NCI-H1417 treated with DMSO at 0.1 percent for 48 hours (cell line): ENCODE measurements around the gene SUMO3.
"Not testable (repeated sequence)": the region's sequence is repeated elsewhere in the genome, so short reads cannot be mapped to it uniquely, and the experiment has no call there.

ENCODE experiments used
- DNase-seq: peaks from one replicate; lab custom pipeline; 2025; lab: John Stamatoyannopoulos, UW

SUMO3 gene

DNA sequence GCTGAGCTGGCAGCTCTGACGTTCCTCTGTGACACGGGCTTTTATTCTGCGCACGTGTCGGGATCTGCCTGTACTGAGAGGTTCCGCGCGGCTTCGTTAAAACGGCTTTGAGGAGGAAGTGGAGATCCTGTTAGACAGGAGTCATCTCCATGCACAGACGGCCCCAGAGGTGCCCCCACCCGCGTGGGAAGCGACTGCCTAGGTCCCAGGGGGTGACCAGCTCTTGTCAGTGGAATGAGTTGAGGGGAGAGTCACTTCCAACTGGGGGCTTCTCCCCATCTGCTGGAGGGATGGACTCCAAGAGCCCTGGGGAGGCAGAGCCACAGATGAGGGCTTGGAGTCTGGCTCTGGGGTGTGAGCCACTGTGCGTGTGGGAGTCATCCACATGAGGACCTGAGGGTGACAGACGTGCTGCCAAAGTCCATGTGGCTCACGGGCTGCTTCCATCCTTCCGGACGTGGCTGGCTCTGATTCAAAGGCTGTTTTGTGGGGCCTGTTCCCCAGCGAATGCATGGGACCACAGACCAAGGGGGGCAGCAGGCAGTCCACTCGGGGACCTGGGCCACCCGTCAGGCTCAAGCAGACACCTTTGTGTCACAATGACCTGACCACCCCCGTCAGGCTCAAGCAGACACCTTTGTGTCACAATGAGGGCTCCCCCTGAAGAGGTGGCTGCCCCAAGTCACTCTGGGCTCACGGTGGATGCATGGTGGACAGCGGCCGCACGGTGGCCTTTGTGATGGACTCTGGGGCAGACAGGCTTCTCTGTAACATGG lies 28.8 kb upstream of the SUMO3 start:
- DNase-seq = no peak

DNA sequence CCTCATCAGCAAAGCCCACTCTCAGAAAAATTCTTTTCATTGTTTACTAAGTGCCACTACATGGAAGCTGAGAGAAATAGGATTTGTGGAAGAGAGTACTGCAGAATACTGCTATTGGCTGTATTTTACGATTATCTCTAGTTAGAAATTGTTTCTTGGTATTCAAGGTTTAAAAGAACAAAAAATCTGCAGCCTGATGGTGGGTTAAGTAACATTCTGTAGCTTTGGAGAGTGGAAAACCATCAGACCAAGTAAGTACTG lies 28.3 kb upstream of the SUMO3 start:
- no peak for DNase-seq

DNA sequence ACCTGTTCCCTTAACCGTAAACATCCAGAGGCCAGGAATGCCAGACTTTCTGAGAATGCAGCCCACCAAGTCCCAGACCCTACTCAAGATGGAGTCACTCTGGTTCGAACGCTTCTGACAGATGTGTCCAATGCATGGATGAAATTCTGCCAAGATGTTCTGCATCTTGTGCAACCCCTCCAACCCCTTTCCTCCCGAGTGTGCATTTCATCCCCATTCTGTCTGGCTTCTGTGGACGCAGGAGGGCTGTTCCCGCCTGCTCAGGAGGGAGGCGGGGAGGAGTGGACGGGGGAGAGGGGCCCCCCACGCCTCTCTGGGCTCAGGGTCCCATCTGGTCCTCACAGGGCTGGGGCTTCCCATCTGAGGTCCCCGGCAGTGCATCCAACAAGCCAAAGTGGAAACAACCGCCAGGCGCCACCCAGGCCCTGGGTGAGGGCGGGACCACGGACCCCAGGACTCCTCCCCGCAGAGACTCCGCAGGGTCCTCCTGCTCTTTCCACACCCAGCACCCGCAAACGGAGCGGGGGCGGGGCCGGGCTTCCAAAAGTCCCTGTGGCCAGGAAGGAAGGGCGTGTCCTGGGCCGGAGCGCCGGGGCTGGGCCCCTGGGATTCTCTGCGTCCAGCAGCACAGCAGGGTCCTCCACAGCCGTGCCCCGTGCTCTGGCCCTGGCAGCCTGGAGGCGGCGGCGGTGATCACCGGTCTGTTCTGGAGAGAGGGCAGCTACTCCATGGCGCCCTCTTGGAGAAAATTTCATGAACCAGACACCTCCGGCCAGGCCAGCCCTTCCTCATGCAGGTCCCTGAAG lies 27.8 kb upstream of the SUMO3 start:
- DNase-seq = no peak

DNA sequence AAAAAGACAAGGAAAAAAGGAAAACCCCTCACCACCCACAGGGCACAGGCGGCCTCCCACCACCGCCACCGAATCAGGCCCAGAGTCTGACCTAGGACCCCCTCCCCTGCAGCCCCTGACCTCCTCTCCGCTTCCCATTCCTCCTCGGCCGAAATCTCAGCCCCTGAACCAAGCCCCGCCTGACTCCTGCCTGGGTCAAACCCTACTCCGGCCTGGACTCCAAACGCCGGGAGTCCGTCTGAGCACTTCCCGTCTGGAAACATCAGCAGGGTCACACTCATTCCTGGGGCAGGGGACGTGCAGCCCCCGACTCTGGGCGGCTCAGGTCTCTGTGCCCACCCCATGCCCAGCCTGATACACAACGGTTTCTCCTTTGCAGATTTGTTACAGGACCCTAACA lies 26.4 kb upstream of the SUMO3 start:
- DNase-seq = no peak

DNA sequence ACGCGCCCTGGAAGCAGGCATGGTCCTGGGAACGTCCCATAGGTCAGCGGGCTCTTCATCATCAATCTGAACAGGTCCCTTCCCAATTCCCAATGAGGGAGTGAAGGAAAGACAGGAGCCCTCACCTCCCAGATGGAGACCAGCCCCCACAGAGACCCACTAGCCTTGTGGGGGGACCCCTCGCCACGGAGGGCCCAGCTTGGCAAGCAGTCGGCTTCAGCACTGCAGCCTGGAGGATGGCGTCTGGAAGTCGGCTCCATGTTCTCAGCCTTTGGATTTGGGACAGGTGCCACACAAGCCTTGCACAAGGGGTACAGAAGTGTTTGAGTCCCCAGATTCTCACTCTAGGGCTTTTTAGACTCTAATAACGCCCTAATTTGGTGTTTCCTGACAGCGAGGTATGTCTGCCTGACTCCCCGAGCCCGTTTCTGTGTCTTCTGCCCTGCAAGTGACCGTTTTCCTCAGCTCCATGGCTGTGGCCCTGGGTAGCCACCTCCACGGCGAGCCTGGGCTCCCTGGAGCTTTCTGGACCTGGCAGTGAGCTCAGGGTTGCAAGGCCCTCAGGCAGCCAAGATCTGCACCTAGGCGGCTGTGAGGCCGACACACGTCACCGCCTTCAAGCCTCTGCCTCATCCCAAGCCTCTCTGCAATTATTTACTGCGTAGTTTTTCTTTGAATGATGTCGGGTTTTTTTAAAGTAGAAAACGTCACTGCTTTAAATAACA lies 25.0 kb upstream of the SUMO3 start:
- no peak for DNase-seq

DNA sequence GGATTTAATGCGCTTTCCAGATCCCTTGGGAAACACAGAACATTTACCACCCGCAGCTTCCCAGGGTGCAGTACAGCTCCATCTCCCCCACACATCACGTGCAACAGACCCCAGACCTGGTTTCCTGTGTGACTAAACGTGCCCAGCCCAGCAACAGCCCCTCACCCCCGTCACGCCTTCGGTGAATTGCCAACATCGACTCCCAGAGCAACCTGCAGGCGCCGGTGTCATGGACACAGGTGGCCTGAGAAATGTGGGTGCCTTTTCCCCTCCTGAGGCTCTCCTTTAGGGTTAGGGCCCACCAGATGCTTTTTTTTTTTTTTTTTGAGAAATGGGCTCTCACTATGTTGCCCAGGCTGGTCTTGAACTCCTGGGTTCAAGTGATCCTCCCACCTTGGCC lies 24.2 kb upstream of the SUMO3 start:
- DNase-seq = no peak

DNA sequence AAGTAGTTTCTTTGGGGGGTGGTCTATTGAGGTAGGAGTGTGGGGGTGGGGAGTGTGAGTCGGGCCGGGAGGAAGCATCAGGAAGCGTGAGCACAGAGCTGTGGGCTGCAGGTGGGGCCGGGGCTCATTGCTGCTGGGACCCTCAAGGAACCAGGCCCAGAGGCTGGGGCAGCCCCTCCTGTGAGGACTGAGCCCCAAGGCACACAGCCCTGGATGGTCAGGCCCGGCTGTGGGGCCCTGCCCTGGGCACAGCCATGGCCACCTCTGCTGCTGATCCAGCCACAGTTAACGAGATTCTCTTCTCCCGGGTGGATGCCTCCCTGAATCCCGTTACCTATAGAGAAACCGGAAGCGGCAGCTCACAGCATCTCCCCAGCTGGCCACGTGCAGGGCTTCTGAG lies 22.9 kb upstream of the SUMO3 start:
- DNase-seq = no peak

DNA sequence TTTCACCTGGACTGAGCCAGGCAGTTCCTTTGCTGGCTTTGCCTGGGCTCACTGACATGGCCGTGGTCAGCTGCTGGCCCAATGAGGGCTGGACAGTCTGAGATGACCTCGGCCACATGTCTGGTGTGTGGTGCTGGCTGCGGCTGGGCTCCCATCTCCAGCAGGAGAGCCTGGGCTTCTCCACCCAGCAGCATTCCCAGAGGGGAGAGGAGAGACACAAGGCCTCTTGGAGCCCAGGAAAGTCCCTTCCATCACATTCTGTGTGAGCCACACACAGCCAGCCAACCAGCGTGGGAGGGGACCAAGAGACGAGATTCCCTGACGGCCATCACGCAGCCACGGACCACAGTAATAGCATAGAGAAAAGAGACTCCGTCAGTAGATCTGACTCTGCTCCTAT lies 21.1 kb upstream of the SUMO3 start:
- no peak for DNase-seq

DNA sequence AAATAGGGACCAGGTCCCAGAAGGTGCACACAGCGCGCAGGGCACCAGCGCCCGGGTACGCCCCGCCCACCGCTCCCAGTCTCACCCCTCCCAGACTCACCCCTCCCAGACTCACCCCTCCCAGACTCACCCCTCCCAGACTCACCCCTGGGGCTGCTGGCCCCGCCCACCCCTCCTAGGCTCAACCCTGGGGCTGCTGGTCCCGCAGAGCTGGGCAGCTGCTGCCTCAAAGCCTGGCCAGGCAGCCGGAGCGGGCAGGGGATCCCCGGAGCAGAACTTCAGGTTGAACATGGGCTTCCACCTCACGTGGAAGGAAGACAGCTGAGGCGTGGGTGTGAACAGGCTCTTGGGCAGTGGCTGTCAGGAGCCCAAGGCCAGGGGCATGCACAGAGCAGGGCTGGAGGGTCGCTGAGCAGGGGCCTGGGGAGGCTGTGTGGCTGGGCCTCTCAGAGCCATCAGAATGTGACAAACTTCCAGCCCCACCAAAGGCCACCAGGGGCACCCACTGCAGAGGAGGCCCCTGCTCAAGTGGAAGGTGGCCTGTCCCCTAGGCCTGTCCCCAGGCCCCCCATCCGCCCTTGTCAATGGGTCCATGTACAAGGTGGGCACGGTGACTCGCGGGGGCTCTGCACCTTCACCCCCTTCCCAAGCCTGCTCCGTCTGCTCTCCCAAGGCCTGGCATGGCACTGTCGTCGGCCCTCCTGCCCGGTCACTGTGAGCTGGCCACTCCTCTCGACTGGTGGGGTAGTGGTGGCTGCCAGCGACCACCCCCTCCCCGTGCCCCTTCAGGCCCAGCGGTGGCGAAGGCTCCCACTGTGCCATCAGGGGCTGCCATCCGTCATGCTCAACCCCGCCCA lies 20.4 kb upstream of the SUMO3 start:
- DNase-seq = no peak

DNA sequence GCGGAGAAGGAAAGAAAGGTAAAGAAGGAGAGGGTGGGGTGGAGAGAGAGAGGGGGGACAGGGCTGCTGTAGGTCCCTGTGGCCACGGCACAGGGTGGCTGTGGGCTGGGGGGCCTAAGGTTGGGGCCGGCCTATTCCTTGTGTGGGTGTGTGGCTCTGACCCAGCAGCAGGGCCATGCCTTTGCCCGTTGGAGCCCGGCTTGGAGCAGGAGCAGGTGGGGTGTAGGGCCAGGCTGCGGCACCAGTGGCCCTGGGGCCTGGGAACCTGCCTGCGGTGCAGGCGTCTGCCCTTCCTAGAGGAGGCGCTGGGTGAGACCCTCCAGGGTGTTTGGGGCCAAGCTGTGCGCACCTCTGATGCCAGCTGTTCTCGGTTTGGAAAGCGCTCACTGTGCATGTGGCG lies 19.7 kb upstream of the SUMO3 start:
- DNase-seq = no peak

DNA sequence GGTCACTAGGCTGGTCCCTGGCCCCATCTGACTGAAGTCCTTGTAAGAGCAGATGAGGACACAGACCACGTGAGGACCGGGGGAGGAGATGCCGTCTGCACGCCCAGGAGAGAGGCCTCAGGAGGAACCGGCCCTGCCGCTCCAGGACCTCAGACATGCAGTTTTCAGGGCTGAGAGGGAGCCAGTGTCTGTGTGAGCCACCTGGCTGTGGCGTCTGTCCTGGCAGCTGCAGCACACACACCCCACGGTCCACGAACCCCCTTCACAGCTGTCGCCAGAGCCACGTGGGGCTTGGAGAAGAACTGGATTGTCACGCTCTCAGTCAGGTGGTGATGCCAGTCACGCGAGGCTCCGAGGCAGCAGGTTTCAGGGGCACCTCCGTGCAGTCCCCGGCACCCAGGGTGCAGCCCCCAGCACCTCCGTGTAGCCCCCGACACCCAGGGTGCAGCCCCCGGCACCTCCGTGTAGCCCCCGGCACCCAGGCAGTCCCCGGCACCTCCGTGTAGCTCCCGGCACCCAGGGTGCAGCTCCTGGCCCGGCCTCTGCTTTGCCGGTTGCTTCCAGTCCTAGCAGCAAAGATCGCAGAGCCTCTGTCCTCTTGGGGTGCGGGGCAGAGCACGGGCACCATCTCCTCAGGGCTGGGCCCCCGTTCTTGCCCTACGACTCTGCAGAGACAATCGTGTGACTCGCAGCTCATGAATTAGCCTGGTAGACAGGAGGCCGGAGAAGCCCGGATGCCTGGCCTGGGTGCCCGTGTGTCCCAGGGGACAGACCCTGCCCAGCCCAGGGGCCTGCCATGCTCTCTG lies 19.0 kb upstream of the SUMO3 start:
- no peak for DNase-seq

DNA sequence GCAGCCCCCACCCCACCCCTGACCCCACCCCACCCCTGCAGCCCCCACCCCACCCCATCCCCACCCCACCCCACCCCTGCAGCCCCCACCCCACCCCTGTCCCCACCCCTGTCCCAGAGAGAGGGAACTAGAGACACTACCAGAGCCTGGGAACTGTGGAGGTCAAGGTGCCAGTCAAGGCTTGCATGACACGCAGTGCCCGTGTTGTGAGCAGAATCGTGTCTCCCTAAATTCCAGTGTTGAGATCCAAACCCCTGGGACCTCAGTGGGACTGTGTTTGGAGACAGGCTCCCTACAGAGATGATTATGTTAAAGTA lies 18.4 kb upstream of the SUMO3 start:
- DNase-seq = no peak

DNA sequence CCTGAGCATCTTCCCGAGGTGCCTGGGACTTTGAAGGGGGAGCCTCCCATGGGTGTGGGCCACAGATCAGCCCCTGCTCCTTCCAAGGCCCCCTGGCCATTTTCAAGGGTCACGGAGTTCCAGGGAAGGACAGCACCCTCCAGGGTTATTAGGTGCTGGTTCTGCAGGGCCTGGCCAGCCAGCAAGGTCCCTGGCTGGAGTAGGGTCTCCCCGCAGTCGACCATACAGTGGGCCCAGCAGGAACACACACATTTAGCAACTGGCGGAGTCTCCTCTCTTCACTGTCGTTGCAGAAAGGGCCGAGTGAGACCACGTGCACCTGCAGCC lies 17.7 kb upstream of the SUMO3 start:
- DNase-seq = no peak

DNA sequence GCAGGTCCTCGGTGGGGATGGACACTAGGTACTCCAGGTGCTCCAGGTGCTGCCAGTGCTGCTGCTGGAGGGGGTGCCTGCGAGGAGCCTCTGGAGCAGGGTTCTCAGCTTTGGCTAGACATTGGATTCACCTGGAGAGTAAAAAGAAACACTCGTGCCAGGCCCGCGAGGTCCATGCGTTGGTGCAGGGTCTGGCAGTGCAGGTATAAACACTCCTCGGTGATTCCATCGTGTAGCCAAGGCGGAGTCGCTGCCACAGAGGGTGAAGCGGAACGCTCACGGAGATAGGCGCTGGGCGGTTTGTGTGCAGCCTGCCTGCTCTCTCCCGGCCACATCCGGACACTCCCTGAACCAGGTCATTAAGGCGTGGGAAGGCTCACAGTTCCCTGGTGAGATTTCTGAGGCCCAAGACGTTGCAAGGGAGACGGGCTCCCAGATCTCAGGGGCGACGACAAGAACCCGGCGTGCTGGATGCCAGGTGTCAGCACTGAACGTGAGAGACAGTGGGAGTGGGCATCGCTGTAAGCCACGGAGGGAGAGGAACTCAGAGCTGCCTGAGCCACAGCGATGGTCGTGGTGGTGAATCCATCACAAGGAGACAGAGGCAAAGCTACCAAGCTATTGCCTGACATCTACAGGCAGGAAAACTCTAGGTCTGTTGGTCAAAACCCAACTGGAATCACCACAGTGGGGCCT lies 17.2 kb upstream of the SUMO3 start:
- no peak for DNase-seq

DNA sequence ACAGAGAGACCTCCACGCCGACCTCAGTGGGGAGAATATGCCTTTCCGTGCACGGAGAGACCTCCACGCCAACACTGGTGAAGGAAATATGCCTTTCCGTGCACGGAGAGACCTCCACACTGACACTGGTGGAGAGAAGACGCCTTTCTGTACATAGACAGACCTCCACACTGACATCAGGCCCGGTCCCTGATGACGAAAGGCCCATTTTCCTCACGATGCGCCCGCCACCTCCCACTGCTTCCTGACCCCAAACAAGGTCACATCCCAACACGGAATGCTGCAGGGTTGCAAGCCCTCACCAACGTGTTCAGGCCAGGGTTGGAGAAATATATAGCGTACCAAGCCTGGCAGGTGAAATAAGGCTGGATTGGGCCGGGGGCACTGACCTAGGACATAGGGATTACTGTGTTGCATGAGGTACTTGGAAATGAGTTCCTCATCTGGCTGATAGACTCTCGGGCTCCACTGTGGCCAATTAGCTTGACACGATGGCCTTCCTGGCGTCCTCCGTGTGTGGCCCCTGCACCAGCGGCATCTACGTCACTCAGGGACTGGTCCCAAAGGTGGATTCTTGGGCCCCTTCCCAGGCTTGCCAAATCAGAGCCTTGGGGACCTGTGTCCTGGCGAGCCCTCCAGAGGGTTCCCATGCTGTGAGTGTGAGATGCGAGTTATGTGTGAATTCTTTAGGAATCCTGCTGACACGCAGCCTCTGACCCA lies 16.5 kb upstream of the SUMO3 start:
- no peak for DNase-seq

DNA sequence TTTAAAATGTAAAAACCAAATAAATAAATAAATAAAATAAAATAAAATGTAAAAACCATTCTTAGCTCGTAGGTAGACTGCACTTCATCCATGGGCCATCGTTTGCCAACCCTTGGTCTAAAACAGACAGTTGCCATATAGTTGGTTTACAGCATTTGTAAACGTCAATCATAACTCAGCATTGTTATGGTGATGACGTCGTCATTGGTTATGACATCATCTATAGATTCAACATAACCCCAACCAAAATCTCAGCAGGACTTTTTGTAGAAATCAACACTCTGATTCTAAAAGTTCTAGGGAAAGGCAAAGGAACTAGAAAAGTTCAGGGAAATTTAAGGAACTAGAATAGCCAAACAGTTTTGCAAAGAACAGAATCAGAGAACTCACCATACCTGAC lies 15.8 kb upstream of the SUMO3 start:
- no peak for DNase-seq

DNA sequence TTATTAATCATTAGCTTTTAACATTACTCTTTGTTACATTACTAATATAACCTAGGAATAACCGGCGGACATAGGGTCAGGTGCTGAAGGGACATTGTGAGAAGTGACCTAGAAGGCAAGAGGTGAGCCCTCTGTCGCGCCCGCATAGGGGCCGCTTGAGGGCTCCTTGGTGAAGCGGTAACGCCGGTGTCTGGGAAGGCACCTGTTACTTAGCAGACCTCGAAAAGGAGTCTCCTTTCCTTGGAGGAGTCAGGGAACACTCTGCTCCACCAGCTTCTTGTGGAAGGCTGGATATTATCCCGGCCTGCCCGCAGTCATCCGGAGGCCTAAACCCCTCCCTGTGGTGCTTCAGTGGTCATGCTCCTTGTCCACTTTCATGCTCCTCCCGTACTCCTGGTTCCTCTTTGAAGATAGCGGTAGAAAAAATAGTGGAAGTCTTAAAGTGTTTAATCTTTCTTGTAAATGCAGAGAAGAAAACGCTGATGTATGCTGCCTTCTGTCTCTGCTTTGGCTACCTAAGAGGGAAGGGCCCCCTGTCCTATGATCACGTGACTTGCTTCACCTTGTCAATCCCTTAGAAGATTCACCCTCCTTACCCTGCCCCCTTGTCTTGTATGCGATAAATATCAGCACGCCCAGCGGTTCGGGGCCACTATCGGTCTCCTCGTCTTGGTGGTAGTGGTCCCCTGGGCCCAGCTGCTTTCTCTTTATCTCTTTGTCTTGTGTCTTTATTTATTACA lies 14.8 kb upstream of the SUMO3 start:
- not testable (repeated sequence) for DNase-seq

DNA sequence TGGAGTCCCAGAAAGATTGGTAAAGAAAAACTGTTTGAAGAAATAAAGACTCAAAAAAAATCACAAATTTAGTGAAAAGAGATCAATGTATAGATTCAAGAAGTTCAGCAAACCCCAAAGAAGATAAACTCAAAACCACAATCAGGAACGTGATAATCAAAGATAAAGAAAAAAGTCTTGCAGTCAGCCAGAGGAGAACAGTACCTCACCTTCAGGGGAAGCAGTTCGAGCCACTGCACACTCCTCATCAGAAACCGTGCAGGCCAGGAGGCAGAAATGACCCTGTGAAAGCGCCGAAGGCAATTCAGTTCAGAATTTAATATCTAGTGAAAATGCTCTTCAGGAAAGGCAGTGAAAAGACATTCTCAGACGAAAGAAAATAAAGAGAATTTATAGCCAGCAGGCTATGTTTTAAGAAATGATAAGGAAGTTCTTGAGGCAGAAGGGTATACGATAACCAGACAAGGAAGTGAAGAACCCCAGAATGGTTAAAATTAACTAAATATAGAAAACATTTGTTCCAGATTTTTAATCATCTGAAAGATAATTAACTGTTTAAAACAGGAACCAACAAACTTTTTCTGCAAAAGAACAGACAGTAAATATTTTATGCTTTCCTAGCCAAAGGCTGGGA lies 13.5 kb upstream of the SUMO3 start:
- no peak for DNase-seq

DNA sequence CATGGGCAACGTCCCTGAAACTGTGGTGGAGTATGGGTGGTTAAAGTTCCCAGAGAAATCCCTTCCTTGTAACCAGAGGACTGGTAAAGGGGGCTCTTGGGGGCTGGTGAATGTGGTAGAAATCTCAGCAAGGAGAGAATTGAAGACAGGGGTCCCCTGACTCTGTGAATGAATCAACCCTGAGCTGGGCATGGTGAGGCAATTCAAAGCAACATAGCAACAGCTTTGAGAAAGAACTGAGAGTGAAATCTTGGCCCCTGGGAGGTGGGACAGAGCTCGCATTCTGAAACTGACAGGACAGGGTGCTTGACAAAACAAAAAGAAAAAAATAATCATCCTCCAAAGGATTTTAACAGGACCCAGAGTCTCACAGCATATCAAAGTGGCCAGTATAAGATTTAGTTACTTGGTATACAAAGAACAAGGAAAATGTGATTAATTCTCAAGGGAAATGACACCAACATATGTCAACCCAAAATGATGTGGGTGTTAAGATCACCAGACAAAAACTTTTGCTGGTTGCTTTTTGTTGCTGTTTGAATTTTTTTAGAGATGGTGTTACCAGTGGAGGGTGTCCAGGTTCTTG lies 11.7 kb upstream of the SUMO3 start:
- DNase-seq = no peak
